ENCODE measurements around the gene THAP5.

THAP5 gene

GRCh38 chr7:108515013-108515412 is 54.5 kb downstream of the THAP5 start:
- in situ Hi-C loops (cut with HindIII; ENCODE audit: low pct_ligation_motif_present, low sequenced_read_pairs), result no loop called here
- Histone ChIP-seq H3K36me3 (replicated peaks) (peaks cover 22% of the 10 kb centered on the region), H3K4me3 (ENCODE audit: low read depth, low read length) (no peak overlapping the region), H3K27me3 (replicated peaks) (no peaks in the 10 kb centered on the region), H3K27ac (no peak overlapping the region)
- no peak for TF ChIP-seq CTCF (IDR thresholded peaks at IDR 0.05; ENCODE audit: low read depth, low read length, missing control alignments)
- DNase-seq, result no peak
